AG04450 (cell line): ENCODE measurements around the gene NME7. TPM values are rescaled to one million over a fixed set of nuclear protein-coding genes. Genes with fewer than 3 reads are reported as not detected.

Experiments
- CTCF ChIA-PET: fragments of 300-600, 350-600 bp; formaldehyde crosslinking; extraction: SDS; loops from one replicate; lab custom pipeline; 2022; ENCODE audit warnings: antibody characterized with exemption, inconsistent platforms; lab: Charles Lee
- POLR2A ChIA-PET: fragments of 350-600 bp; formaldehyde crosslinking; extraction: SDS; loops from one replicate; lab custom pipeline; 2021; ENCODE audit warnings: antibody characterized with exemption, inconsistent platforms; lab: Yijun Ruan, JAX
- DNase-seq: peaks from one replicate; pipeline ENCODE4 v3.0.0-alpha.2; 2011; ENCODE audit warnings: low read depth, low spot score
- H3K27ac ChIP-seq: one replicate; pipeline ENCODE4 v1.5.1; 2012; ENCODE audit warnings: low read depth, low read length, control low read depth
- H3K27me3 ChIP-seq: one replicate; pipeline ENCODE4 v1.6.0; 2012; ENCODE audit warnings: low read length; ENCODE audit not compliant: control insufficient read depth, insufficient read depth
- H3K4me3 ChIP-seq: 2 replicates; pipeline ENCODE4 v1.5.1; 2011; ENCODE audit warnings: mild to moderate bottlenecking, low read depth, low read length, control low read depth
- H3K9me3 ChIP-seq: 2 replicates; pipeline ENCODE4 v1.5.1; 2012; ENCODE audit warnings: low read length; ENCODE audit not compliant: control insufficient read depth, insufficient read depth
- polyA plus RNA-seq: library from polyadenylated mRNA; depleted of rRNA; stranded (reverse); fragments of >200 nt; gene quantifications from 2 replicates; pipeline ENCODE4 v1.2.3, GENCODE V29; 2011
- TF ChIP-seq, protein P1 (sequence below): IDR thresholded peaks from 2 replicates; pipeline ENCODE4 v1.5.1; 2011; ENCODE audit warnings: low read depth, low read length, control low read depth, inconsistent platforms

Gene NME7
- polyA plus RNA-seq, 1 experiment: 27.3 TPM

DNA sequence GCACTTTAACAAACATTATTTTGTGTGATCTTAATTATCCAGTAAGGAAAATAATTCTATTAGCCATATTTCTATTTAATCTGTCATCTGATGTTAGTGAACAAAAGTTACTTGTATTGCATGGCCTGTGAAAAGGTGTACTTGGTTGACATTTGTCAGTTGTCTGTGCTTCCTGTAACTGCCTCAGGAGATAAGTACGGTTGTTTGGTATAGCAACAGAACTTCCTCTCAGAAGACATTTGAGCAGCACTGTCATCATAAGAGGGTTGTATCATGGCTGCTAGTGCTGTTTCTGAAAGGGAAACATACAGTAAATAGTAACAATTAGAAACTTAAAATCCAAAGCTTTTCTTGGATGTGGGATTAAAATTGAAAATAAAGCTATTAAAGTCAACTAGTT, 3.8 kb upstream of the NME7 start:
- ChIA-PET CTCF (interaction anchor here (0.6 kb wide), 1 partner anchor 23 kb away, joined by 3 read pairs; no protein-coding TSS in a partner anchor), POLR2A (no interaction called here)
- Histone ChIP-seq H3K27ac (no peak overlapping the region), H3K27me3 (no peaks in the 10 kb centered on the region), H3K4me3 (no peak overlapping the region), H3K9me3 (no peaks in the 10 kb centered on the region)
- TF ChIP-seq, protein P1, sequence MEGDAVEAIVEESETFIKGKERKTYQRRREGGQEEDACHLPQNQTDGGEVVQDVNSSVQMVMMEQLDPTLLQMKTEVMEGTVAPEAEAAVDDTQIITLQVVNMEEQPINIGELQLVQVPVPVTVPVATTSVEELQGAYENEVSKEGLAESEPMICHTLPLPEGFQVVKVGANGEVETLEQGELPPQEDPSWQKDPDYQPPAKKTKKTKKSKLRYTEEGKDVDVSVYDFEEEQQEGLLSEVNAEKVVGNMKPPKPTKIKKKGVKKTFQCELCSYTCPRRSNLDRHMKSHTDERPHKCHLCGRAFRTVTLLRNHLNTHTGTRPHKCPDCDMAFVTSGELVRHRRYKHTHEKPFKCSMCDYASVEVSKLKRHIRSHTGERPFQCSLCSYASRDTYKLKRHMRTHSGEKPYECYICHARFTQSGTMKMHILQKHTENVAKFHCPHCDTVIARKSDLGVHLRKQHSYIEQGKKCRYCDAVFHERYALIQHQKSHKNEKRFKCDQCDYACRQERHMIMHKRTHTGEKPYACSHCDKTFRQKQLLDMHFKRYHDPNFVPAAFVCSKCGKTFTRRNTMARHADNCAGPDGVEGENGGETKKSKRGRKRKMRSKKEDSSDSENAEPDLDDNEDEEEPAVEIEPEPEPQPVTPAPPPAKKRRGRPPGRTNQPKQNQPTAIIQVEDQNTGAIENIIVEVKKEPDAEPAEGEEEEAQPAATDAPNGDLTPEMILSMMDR: no peak
- no peak for DNase-seq

DNA sequence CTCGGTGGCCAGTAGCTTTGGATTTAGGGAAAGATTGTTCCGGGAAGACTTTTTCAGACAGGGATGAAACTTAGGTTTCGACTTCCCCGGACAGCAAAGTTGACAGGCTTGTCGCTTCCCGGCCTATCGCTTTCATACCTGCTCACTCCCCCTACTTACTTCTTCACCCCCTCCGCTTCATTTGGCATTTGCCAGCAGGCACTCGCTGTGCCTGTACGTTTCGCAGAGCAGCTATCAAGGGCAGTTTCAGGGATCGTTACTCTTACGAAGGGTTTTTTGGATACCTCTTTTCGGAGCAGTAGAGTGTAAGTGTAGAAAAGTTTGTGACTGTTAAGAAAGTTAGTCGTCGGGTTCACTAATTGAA, 791 bp upstream of the NME7 start:
- ChIA-PET POLR2A (interaction anchor here (1.2 to 1.4 kb wide), 2 partner anchors 117 to 262 kb away, joined by 3 to 4 read pairs; partner anchors contain the start of genes ATP1B1 and SLC19A2), CTCF (interaction anchor here (0.6 to 4.7 kb wide), 6 partner anchors 12 to 1025 kb away, joined by 3 to 24 read pairs (median 4); no protein-coding TSS in a partner anchor)
- Histone ChIP-seq H3K27ac (peak overlapping the region; percentile 80), H3K9me3 (no peaks in the 10 kb centered on the region; the same call in 1 of the 2 replicates), H3K27me3 (no peaks in the 10 kb centered on the region), H3K4me3 (peak overlapping the region; percentile 88)
- DNase-seq: no peak
- TF ChIP-seq, protein P1: no peak

DNA sequence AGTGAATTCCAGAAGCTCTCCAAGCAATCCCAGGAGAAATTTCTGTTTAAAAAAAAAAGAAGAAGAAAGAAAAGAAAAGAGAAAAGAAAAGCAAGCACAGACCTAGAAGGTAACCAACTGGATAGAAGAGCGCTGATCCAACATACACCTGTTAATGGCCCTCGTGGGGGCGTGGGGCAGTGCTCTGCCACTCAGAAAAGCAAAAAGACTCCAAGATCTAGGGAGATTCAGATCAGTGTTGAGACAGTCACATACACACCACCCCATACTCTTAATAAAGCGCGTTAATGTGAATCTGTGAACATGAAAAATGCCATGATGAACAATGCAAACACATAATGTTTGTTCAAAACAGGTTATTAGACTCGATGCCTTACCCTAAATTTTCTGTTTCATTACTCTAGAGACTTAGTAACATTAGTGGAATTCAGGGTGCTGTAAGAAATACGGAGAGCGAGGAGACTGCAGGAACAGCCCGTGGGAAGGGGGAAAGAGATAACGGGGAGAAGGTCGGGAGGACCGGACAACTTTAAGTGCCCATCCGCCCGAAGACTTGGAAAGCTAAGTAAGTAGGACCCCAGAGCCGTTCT, 406 bp downstream of the NME7 start:
- ChIA-PET CTCF (interaction anchor here (0.6 to 4.7 kb wide), 4 partner anchors 18 to 1024 kb away, joined by 3 to 24 read pairs (median 4); no protein-coding TSS in a partner anchor), POLR2A (interaction anchor here (0.7 to 1.2 kb wide), 3 partner anchors 118 to 261 kb away, joined by 3 to 8 read pairs (median 4); partner anchors contain the start of genes ATP1B1 and SLC19A2)
- no peak for DNase-seq
- H3K27ac ChIP-seq: no peak overlapping the region
- no peaks in the 10 kb centered on the region for H3K27me3 ChIP-seq
- TF ChIP-seq, protein P1: no peak
- H3K9me3 ChIP-seq: no peaks in the 10 kb centered on the region; the same call in 1 of the 2 replicates
- peak overlapping the region; percentile 88 for H3K4me3 ChIP-seq

DNA sequence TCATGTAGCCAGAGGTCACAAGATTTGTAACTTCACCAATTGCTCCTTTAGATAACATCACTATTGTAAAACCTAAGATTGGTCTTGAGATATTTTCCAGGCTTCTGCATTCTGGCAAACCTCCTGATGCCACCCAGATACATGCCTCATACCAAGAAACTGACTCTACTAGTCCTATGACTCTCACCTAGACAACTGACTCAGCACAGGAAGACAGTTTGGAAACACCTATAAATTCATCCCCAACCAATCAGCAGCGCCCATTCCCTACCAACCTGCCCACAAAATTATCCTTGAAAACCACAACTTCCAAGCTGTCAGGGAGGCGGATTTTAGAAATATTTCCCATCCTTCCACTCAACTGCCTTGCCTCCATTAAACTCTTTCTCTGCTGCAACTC, 2.6 kb downstream of the NME7 start:
- ChIA-PET CTCF (no interaction called here), POLR2A (no interaction called here)
- no peak overlapping the region for H3K27ac ChIP-seq
- TF ChIP-seq, protein P1: no peak
- no peak for DNase-seq
- H3K9me3 ChIP-seq: no peaks in the 10 kb centered on the region; the same call in 1 of the 2 replicates
- H3K27me3 ChIP-seq: no peaks in the 10 kb centered on the region
- H3K4me3 ChIP-seq: no peak overlapping the region
